Right lobe of liver (tissue), 6 donors: ENCODE measurements around the gene PLCL2. TPM values are rescaled to one million over a fixed set of nuclear protein-coding genes. Genes with fewer than 3 reads are reported as not detected.

Experiments used
- ATAC-seq, 4 donors: fragments of 200-7000 bp; cut with Tn5 transposase; one replicate each; pipeline ENCODE4 v1.9.1; 2020; ENCODE audit warnings: mild to moderate bottlenecking in 4 of 4, moderate library complexity in 4 of 4
- DNase-seq, 3 donors: peaks; one replicate each; pipeline ENCODE4 v3.0.0-alpha.2; 2020
- H3K27ac ChIP-seq, 3 donors: fragments of 200-600 bp; one replicate each; pipeline ENCODE4 v1.8.0; 2022
- H3K27me3 ChIP-seq, 2 donors: fragments of 200-600 bp; one replicate each; pipeline ENCODE4 v1.8.0; 2022
- H3K36me3 ChIP-seq, 4 donors: fragments of 200-600 bp; sonication (generic) in 1 of 4; one replicate each; pipeline versions ENCODE4 v1.5.1 to v1.8.0; 2017 to 2022; ENCODE audit warnings: control low read depth in 1 of 4
- H3K4me1 ChIP-seq, 4 donors: fragments of 200-600 bp; sonication (generic) in 1 of 4; one replicate each; pipeline versions ENCODE4 v1.5.1 to v1.8.0; 2017 to 2022; ENCODE audit warnings: control low read depth in 1 of 4
- H3K4me3 ChIP-seq, 3 donors: fragments of 200-600 bp; one replicate each; pipeline ENCODE4 v1.8.0; 2022
- H3K9me3 ChIP-seq, 4 donors: fragments of 200-600 bp; sonication (generic) in 1 of 4; one replicate each; pipeline versions ENCODE4 v1.5.1 to v1.8.0; 2017 to 2022; ENCODE audit warnings: control low read depth in 1 of 4
- CTCF ChIP-seq, 4 donors: fragments of 200-600 bp in 3 of 4; fragments of 450-650 bp in 1 of 4; IDR thresholded peaks; one replicate each; pipeline versions ENCODE4 v1.5.1 to v1.8.0; 2016 to 2022; ENCODE audit warnings: antibody characterized with exemption in 4 of 4, mild to moderate bottlenecking in 2 of 4
- POLR2A ChIP-seq: fragments of 450-650 bp; IDR thresholded peaks from one replicate; pipeline ENCODE4 v1.6.1; 2017; ENCODE audit warnings: antibody characterized with exemption, mild to moderate bottlenecking
- WGBS: methylation state at CpG from one replicate; pipeline ENCODE4 v1.1.6; 2018; ENCODE audit warnings: low coverage, low lambda C conversion rate; ENCODE audit not compliant: insufficient coverage; ENCODE audit errors: missing lambda C conversion rate; 5-methylcytosine and 5-hydroxymethylcytosine counted together
- intact Hi-C, 2 donors: fragments of 100-400 bp; cut with DNase I; formaldehyde crosslinking; loops; one replicate each; pipeline versions ENCODE4 v1.11.2 to v1.14.1; 2022
- total RNA-seq, 6 experiments: library from RNA; depleted of rRNA in 2 of 6; stranded (reverse); fragments of >200 nt in 2 of 6; fragmentation: NEBNext Ultra II Directional in 3 of 6; extraction: Animal tissue kit (Norgen Biotek cat#: 25700) in 3 of 6; gene quantifications; one replicate each; pipeline versions ENCODE4 v1.1.0 to v1.2.4, GENCODE V29; 2016 to 2023
- donor health status: DM: no; HTN: yes; CAD: no.
- donor health status: DM: no; HTN: no; CAD: no.
- donor health status: DM: no; HTN: no; CAD: no.
- donor health status: DM: no; HTN: yes; CAD: no.
- donor health status: DM: no; HTN: yes; CAD: no.

Gene PLCL2
- total RNA-seq, 6 experiments from 2014 or later, result 4.6 to 8.2 (median 6.9) TPM

GRCh38 chr3:17035966-17036365 is 151.2 kb downstream of the PLCL2 start:
- Histone ChIP-seq H3K27me3 (no peaks in the 10 kb centered on the region), H3K27ac (no peak overlapping the region), H3K4me1 (peaks cover 0 to 8% (median 0%) of the 10 kb centered on the region in 4 donors), H3K4me3 (no peak overlapping the region), H3K9me3 (no peaks in the 10 kb centered on the region), H3K36me3 (no peaks in the 10 kb centered on the region)
- no peak for TF ChIP-seq POLR2A
- TF ChIP-seq CTCF (IDR thresholded peaks at IDR 0.05), result no peak
- ATAC-seq (no peak), DNase-seq (no peak)
- intact Hi-C loops, result no loop called here
- WGBS, result 88% methylated on average over 6 of the region's 6 CpGs

GRCh38 chr3:17038141-17038540 is 153.4 kb downstream of the PLCL2 start:
- intact Hi-C loops, result no loop called here
- no peaks in the 10 kb centered on the region for H3K4me1 ChIP-seq
- DNase-seq (no peak), ATAC-seq (no peak)
- H3K36me3 ChIP-seq, result peaks cover 0 to 5% (median 0%) of the 10 kb centered on the region in 4 donors
- WGBS, result 92% methylated on average over 3 of the region's 3 CpGs
- no peaks in the 10 kb centered on the region for H3K27me3 ChIP-seq
- TF ChIP-seq POLR2A (no peak), CTCF (IDR thresholded peaks at IDR 0.05) (no peak)
- no peak overlapping the region for H3K4me3 ChIP-seq
- H3K9me3 ChIP-seq, result no peaks in the 10 kb centered on the region
- H3K27ac ChIP-seq, result no peak overlapping the region

- H3K9me3 ChIP-seq, result no peaks in the 10 kb centered on the region
- no CpG with 5 or more reads among the region's 1 CpG for WGBS
- peaks cover 0 to 5% (median 0%) of the 10 kb centered on the region in 4 donors for H3K36me3 ChIP-seq
- H3K27me3 ChIP-seq, result no peaks in the 10 kb centered on the region
- TF ChIP-seq CTCF (IDR thresholded peaks at IDR 0.05) (no peak), POLR2A (no peak)
- intact Hi-C loops, result no loop called here
- ATAC-seq (no peak), DNase-seq (no peak)
- H3K4me1 ChIP-seq, result no peaks in the 10 kb centered on the region
- H3K4me3 ChIP-seq, result no peak overlapping the region
- no peak overlapping the region for H3K27ac ChIP-seq
Observed at GRCh38 chr3:17038900-17039553, 154.3 kb downstream of the PLCL2 start.

- Histone ChIP-seq H3K4me3 (no peak overlapping the region), H3K9me3 (no peaks in the 10 kb centered on the region), H3K36me3 (peaks cover 0 to 5% (median 0%) of the 10 kb centered on the region in 4 donors), H3K4me1 (no peaks in the 10 kb centered on the region), H3K27me3 (no peaks in the 10 kb centered on the region), H3K27ac (no peak overlapping the region)
- TF ChIP-seq CTCF (IDR thresholded peaks at IDR 0.05) (no peak), POLR2A (no peak)
- intact Hi-C loops, result no loop called here
- WGBS, result 38% methylated on average over 2 of the region's 2 CpGs
- DNase-seq, result no peak
- peak in 3 of 4 donors; percentile 16 to 74 (median 72) for ATAC-seq
Observed at GRCh38 chr3:17039594-17039993, 154.8 kb downstream of the PLCL2 start.
